IPS-18c (cell line): Measurements from ENCODE around the gene AHCTF1.
"Not testable (repeated sequence)": the region's sequence is repeated elsewhere in the genome, so short reads cannot be mapped to it uniquely, and the experiment has no call there.

Experiments used
- H3K4me3 ChIP-seq: 2 replicates; pipeline ENCODE4 v1.7.0; 2013; ENCODE audit warnings: low read depth, mild to moderate bottlenecking, low read length, moderate library complexity; ENCODE audit not compliant: insufficient read depth
- H3K9me3 ChIP-seq: one replicate; pipeline ENCODE4 v1.6.1; 2013; ENCODE audit warnings: mild to moderate bottlenecking, low read length, moderate library complexity; ENCODE audit not compliant: control insufficient read depth, insufficient read depth

AHCTF1 gene

GRCh38 chr1:246820666-246821065 lies 111.1 kb downstream of the AHCTF1 start:
- Histone ChIP-seq H3K9me3 (no peaks in the 10 kb centered on the region), H3K4me3 (no peak overlapping the region)

GRCh38 chr1:246817778-246818177 lies 114.0 kb downstream of the AHCTF1 start:
- not testable (repeated sequence) for H3K9me3 ChIP-seq, H3K4me3 ChIP-seq

- H3K4me3 ChIP-seq: no peak overlapping the region
- no peaks in the 10 kb centered on the region for H3K9me3 ChIP-seq
Observed at GRCh38 chr1:246815693-246816270, 116.0 kb downstream of the AHCTF1 start.

GRCh38 chr1:246814890-246815289 lies 116.9 kb downstream of the AHCTF1 start:
- Histone ChIP-seq H3K9me3 (no peaks in the 10 kb centered on the region), H3K4me3 (no peak overlapping the region)

- not testable (repeated sequence) for H3K9me3 ChIP-seq, H3K4me3 ChIP-seq
Observed at GRCh38 chr1:246813325-246813724, 118.4 kb downstream of the AHCTF1 start.

- no peaks in the 10 kb centered on the region for H3K9me3 ChIP-seq
- H3K4me3 ChIP-seq: no peak overlapping the region
Observed at GRCh38 chr1:246811985-246812384, 119.8 kb downstream of the AHCTF1 start.

- Histone ChIP-seq H3K4me3 (no peak overlapping the region), H3K9me3 (no peaks in the 10 kb centered on the region)
Observed at GRCh38 chr1:246809473-246809872, 122.3 kb downstream of the AHCTF1 start.

- H3K4me3 ChIP-seq: no peak overlapping the region
- H3K9me3 ChIP-seq: no peaks in the 10 kb centered on the region
Observed at GRCh38 chr1:246805135-246805716, 126.5 kb downstream of the AHCTF1 start.

- no peaks in the 10 kb centered on the region for H3K9me3 ChIP-seq
- no peak overlapping the region for H3K4me3 ChIP-seq
Observed at GRCh38 chr1:246803883-246804282, 127.9 kb downstream of the AHCTF1 start.

GRCh38 chr1:246803373-246803772 lies 128.4 kb downstream of the AHCTF1 start:
- H3K9me3 ChIP-seq: no peaks in the 10 kb centered on the region
- no peak overlapping the region for H3K4me3 ChIP-seq

- H3K4me3 ChIP-seq: no peak overlapping the region
Observed at GRCh38 chr1:246801241-246802020, 130.3 kb downstream of the AHCTF1 start.

GRCh38 chr1:246800756-246801155 lies 131.0 kb downstream of the AHCTF1 start:
- Histone ChIP-seq H3K4me3 (no peak overlapping the region), H3K9me3 (no peaks in the 10 kb centered on the region)

More at GRCh38 chr1:246801241-246802020, 130.3 kb downstream of the AHCTF1 start:
- H3K9me3 ChIP-seq: no peaks in the 10 kb centered on the region

- H3K9me3 ChIP-seq: no peaks in the 10 kb centered on the region
- no peak overlapping the region for H3K4me3 ChIP-seq
Observed at GRCh38 chr1:246800356-246800755, 131.4 kb downstream of the AHCTF1 start.

- H3K9me3 ChIP-seq: no peaks in the 10 kb centered on the region
- no peak overlapping the region for H3K4me3 ChIP-seq
Observed at GRCh38 chr1:246798606-246799496, 132.9 kb downstream of the AHCTF1 start.

- Histone ChIP-seq H3K9me3 (no peaks in the 10 kb centered on the region), H3K4me3 (no peak overlapping the region)
Observed at GRCh38 chr1:246798107-246798506, 133.6 kb downstream of the AHCTF1 start.

GRCh38 chr1:246797597-246797996 lies 134.2 kb downstream of the AHCTF1 start:
- Histone ChIP-seq H3K9me3 (no peaks in the 10 kb centered on the region), H3K4me3 (no peak overlapping the region)

- Histone ChIP-seq H3K9me3 (no peaks in the 10 kb centered on the region), H3K4me3 (no peak overlapping the region)
Observed at GRCh38 chr1:246797157-246797556, 134.6 kb downstream of the AHCTF1 start.
